ENCODE data around the gene TMOD1.

Gene TMOD1

GRCh38 chr9:97598461-97599288 lies 97.2 kb downstream of the TMOD1 start:
- Histone ChIP-seq H3K36me3 (ENCODE audit: control insufficient read depth in 4 of 4, insufficient read depth in 4 of 4, low read length in 3 of 4) (peaks cover 7 to 39% (median 31%) of the 10 kb centered on the region in 4 experiments), H3K4me1 (ENCODE audit: control extremely low read depth in 1 of 4, control insufficient read depth in 4 of 4, insufficient read depth in 4 of 4, low read length in 3 of 4) (peaks cover 0 to 7% (median 2%) of the 10 kb centered on the region in 4 experiments), H3K9me3 (ENCODE audit: control extremely low read depth in 1 of 5, control insufficient read depth in 4 of 5, insufficient read depth in 2 of 5, low read depth in 1 of 5, low read length in 4 of 5) (no peaks in the 10 kb centered on the region), H3K27me3 (replicated peaks in 2 of 5; ENCODE audit: control insufficient read depth in 4 of 5, insufficient read depth in 5 of 5, low read length in 4 of 5) (no peaks in the 10 kb centered on the region), H3K4me3 (ENCODE audit: control insufficient read depth in 1 of 7, extremely low read depth in 1 of 7, insufficient read depth in 4 of 7, low read depth in 2 of 7, low read length in 6 of 7) (peak overlapping the region in 1 of 7 experiments; percentile 32), H3K27ac (ENCODE audit: insufficient read depth in 1 of 2, low read depth in 1 of 2, low read length in 2 of 2, poor library complexity in 1 of 2, severe bottlenecking in 2 of 2) (no peak overlapping the region)
- POLR2A ChIA-PET = interaction anchor here (0.7 to 1.6 kb wide), 2 partner anchors 97 to 129 kb away, joined by 3 to 5 read pairs; partner anchors contain the start of gene TMOD1
- CTCF ChIA-PET = interaction anchor here (0.7 to 29.1 kb wide), 36 partner anchors 9 to 742 kb away, joined by 3 to 637 read pairs (median 5); partner anchors contain the start of genes TDRD7 and TMOD1
- peak; percentile 83 to 92 (median 87) for DNase-seq
- WGBS (ENCODE audit: insufficient coverage) = 31% methylated on average over 9 of the region's 11 CpGs

GRCh38 chr9:97599314-97599846 lies 97.9 kb downstream of the TMOD1 start:
- no peaks in the 10 kb centered on the region for H3K9me3 ChIP-seq (ENCODE audit: control extremely low read depth in 1 of 5, control insufficient read depth in 4 of 5, insufficient read depth in 2 of 5, low read depth in 1 of 5, low read length in 4 of 5)
- no peak overlapping the region for H3K4me3 ChIP-seq (ENCODE audit: control insufficient read depth in 1 of 7, extremely low read depth in 1 of 7, insufficient read depth in 4 of 7, low read depth in 2 of 7, low read length in 6 of 7)
- POLR2A ChIA-PET = no interaction called here
- no peaks in the 10 kb centered on the region for H3K27me3 ChIP-seq (replicated peaks in 2 of 5; ENCODE audit: control insufficient read depth in 4 of 5, insufficient read depth in 5 of 5, low read length in 4 of 5)
- CTCF ChIA-PET = interaction anchor here (0.7 to 29.1 kb wide), 30 partner anchors 9 to 743 kb away, joined by 3 to 637 read pairs (median 6); partner anchors contain the start of genes TDRD7 and TMOD1
- no peak for DNase-seq
- H3K4me1 ChIP-seq (ENCODE audit: control extremely low read depth in 1 of 4, control insufficient read depth in 4 of 4, insufficient read depth in 4 of 4, low read length in 3 of 4) = peaks cover 0 to 7% (median 2%) of the 10 kb centered on the region in 4 experiments
- peaks cover 7 to 46% (median 35%) of the 10 kb centered on the region in 4 experiments for H3K36me3 ChIP-seq (ENCODE audit: control insufficient read depth in 4 of 4, insufficient read depth in 4 of 4, low read length in 3 of 4)
- 99% methylated on average over 7 of the region's 7 CpGs for WGBS (ENCODE audit: insufficient coverage)
- no peak overlapping the region for H3K27ac ChIP-seq (ENCODE audit: insufficient read depth in 1 of 2, low read depth in 1 of 2, low read length in 2 of 2, poor library complexity in 1 of 2, severe bottlenecking in 2 of 2)

- 100% methylated on average over 7 of the region's 8 CpGs for WGBS (ENCODE audit: insufficient coverage)
- H3K9me3 ChIP-seq (ENCODE audit: control extremely low read depth in 1 of 5, control insufficient read depth in 4 of 5, insufficient read depth in 2 of 5, low read depth in 1 of 5, low read length in 4 of 5) = no peaks in the 10 kb centered on the region
- peaks cover 10 to 59% (median 47%) of the 10 kb centered on the region in 4 experiments for H3K36me3 ChIP-seq (ENCODE audit: control insufficient read depth in 4 of 4, insufficient read depth in 4 of 4, low read length in 3 of 4)
- ChIA-PET CTCF (interaction anchor here (1.1 to 29.1 kb wide), 4 partner anchors 9 to 130 kb away, joined by 4 to 637 read pairs (median 47); partner anchors contain the start of gene TMOD1), POLR2A (no interaction called here)
- DNase-seq = no peak
- no peak overlapping the region for H3K4me3 ChIP-seq (ENCODE audit: control insufficient read depth in 1 of 7, extremely low read depth in 1 of 7, insufficient read depth in 4 of 7, low read depth in 2 of 7, low read length in 6 of 7)
- no peak overlapping the region for H3K27ac ChIP-seq (ENCODE audit: insufficient read depth in 1 of 2, low read depth in 1 of 2, low read length in 2 of 2, poor library complexity in 1 of 2, severe bottlenecking in 2 of 2)
- peaks cover 0 to 7% (median 2%) of the 10 kb centered on the region in 4 experiments for H3K4me1 ChIP-seq (ENCODE audit: control extremely low read depth in 1 of 4, control insufficient read depth in 4 of 4, insufficient read depth in 4 of 4, low read length in 3 of 4)
- H3K27me3 ChIP-seq (replicated peaks in 2 of 5; ENCODE audit: control insufficient read depth in 4 of 5, insufficient read depth in 5 of 5, low read length in 4 of 5) = no peaks in the 10 kb centered on the region
Observed at GRCh38 chr9:97600531-97601227, 99.2 kb downstream of the TMOD1 start.

GRCh38 chr9:97601228-97601898 lies 99.9 kb downstream of the TMOD1 start:
- no peak for DNase-seq
- ChIA-PET CTCF (interaction anchor here (5.9 to 29.1 kb wide), 3 partner anchors 8 to 131 kb away, joined by 31 to 637 read pairs (median 63); no protein-coding TSS in a partner anchor), POLR2A (no interaction called here)
- 98% methylated on average over 6 of the region's 7 CpGs for WGBS (ENCODE audit: insufficient coverage)
- peaks cover 12 to 65% (median 51%) of the 10 kb centered on the region in 4 experiments for H3K36me3 ChIP-seq (ENCODE audit: control insufficient read depth in 4 of 4, insufficient read depth in 4 of 4, low read length in 3 of 4)
- H3K4me3 ChIP-seq (ENCODE audit: control insufficient read depth in 1 of 7, extremely low read depth in 1 of 7, insufficient read depth in 4 of 7, low read depth in 2 of 7, low read length in 6 of 7) = no peak overlapping the region
- H3K27ac ChIP-seq (ENCODE audit: insufficient read depth in 1 of 2, low read depth in 1 of 2, low read length in 2 of 2, poor library complexity in 1 of 2, severe bottlenecking in 2 of 2) = no peak overlapping the region
- H3K9me3 ChIP-seq (ENCODE audit: control extremely low read depth in 1 of 5, control insufficient read depth in 4 of 5, insufficient read depth in 2 of 5, low read depth in 1 of 5, low read length in 4 of 5) = no peaks in the 10 kb centered on the region
- no peaks in the 10 kb centered on the region for H3K27me3 ChIP-seq (replicated peaks in 2 of 5; ENCODE audit: control insufficient read depth in 4 of 5, insufficient read depth in 5 of 5, low read length in 4 of 5)
- H3K4me1 ChIP-seq (ENCODE audit: control extremely low read depth in 1 of 4, control insufficient read depth in 4 of 4, insufficient read depth in 4 of 4, low read length in 3 of 4) = peaks cover 0 to 7% (median 2%) of the 10 kb centered on the region in 4 experiments

- 96% methylated on average over 7 of the region's 10 CpGs for WGBS (ENCODE audit: insufficient coverage)
- peaks cover 15 to 68% (median 55%) of the 10 kb centered on the region in 4 experiments for H3K36me3 ChIP-seq (ENCODE audit: control insufficient read depth in 4 of 4, insufficient read depth in 4 of 4, low read length in 3 of 4)
- POLR2A ChIA-PET = no interaction called here
Observed at GRCh38 chr9:97602430-97602829, 101.0 kb downstream of the TMOD1 start.

GRCh38 chr9:97604901-97605645 lies 103.6 kb downstream of the TMOD1 start:
- no peak overlapping the region for H3K27ac ChIP-seq (ENCODE audit: insufficient read depth in 1 of 2, low read depth in 1 of 2, low read length in 2 of 2, poor library complexity in 1 of 2, severe bottlenecking in 2 of 2)
- no peaks in the 10 kb centered on the region for H3K27me3 ChIP-seq (replicated peaks in 2 of 5; ENCODE audit: control insufficient read depth in 4 of 5, insufficient read depth in 5 of 5, low read length in 4 of 5)
- CTCF ChIA-PET = interaction anchor here (29.1 kb wide), 1 partner anchor 134 kb away, joined by 637 read pairs; no protein-coding TSS in a partner anchor
- no peaks in the 10 kb centered on the region for H3K4me1 ChIP-seq (ENCODE audit: control extremely low read depth in 1 of 4, control insufficient read depth in 4 of 4, insufficient read depth in 4 of 4, low read length in 3 of 4)
- POLR2A ChIA-PET = no interaction called here
- DNase-seq = no peak
- H3K4me3 ChIP-seq (ENCODE audit: control insufficient read depth in 1 of 7, extremely low read depth in 1 of 7, insufficient read depth in 4 of 7, low read depth in 2 of 7, low read length in 6 of 7) = no peak overlapping the region
- H3K9me3 ChIP-seq (ENCODE audit: control extremely low read depth in 1 of 5, control insufficient read depth in 4 of 5, insufficient read depth in 2 of 5, low read depth in 1 of 5, low read length in 4 of 5) = no peaks in the 10 kb centered on the region
- 99% methylated on average over 17 of the region's 17 CpGs for WGBS (ENCODE audit: insufficient coverage)
- peaks cover 24 to 70% (median 58%) of the 10 kb centered on the region in 4 experiments for H3K36me3 ChIP-seq (ENCODE audit: control insufficient read depth in 4 of 4, insufficient read depth in 4 of 4, low read length in 3 of 4)

More at GRCh38 chr9:97602430-97602829, 101.0 kb downstream of the TMOD1 start:
- CTCF ChIA-PET = interaction anchor here (1.8 to 29.1 kb wide), 3 partner anchors 12 to 132 kb away, joined by 5 to 637 read pairs (median 7); no protein-coding TSS in a partner anchor
- no peaks in the 10 kb centered on the region for H3K27me3 ChIP-seq (replicated peaks in 2 of 5; ENCODE audit: control insufficient read depth in 4 of 5, insufficient read depth in 5 of 5, low read length in 4 of 5)
- no peak overlapping the region for H3K4me3 ChIP-seq (ENCODE audit: control insufficient read depth in 1 of 7, extremely low read depth in 1 of 7, insufficient read depth in 4 of 7, low read depth in 2 of 7, low read length in 6 of 7)
- H3K27ac ChIP-seq (ENCODE audit: insufficient read depth in 1 of 2, low read depth in 1 of 2, low read length in 2 of 2, poor library complexity in 1 of 2, severe bottlenecking in 2 of 2) = no peak overlapping the region
- H3K9me3 ChIP-seq (ENCODE audit: control extremely low read depth in 1 of 5, control insufficient read depth in 4 of 5, insufficient read depth in 2 of 5, low read depth in 1 of 5, low read length in 4 of 5) = no peaks in the 10 kb centered on the region
- DNase-seq = no peak
- H3K4me1 ChIP-seq (ENCODE audit: control extremely low read depth in 1 of 4, control insufficient read depth in 4 of 4, insufficient read depth in 4 of 4, low read length in 3 of 4) = peaks cover 0 to 7% (median 2%) of the 10 kb centered on the region in 4 experiments

All from common myeloid progenitor, CD34-positive (primary cell).